Subcutaneous abdominal adipose tissue (tissue), 5 donors: Measurements from ENCODE around the gene RECK.
"Not testable (repeated sequence)": the region's sequence is repeated elsewhere in the genome, so short reads cannot be mapped to it uniquely, and the experiment has no call there.

ENCODE experiments used
- H3K27ac ChIP-seq: one replicate; pipeline ENCODE4 v1.7.0; 2013; ENCODE audit warnings: low read depth, mild to moderate bottlenecking, inconsistent platforms, low read length, moderate library complexity
- H3K27me3 ChIP-seq, 5 donors: one replicate each; pipeline ENCODE4 v1.7.0; 2013; ENCODE audit warnings: low read length in 5 of 5, inconsistent platforms in 1 of 5; ENCODE audit not compliant: control insufficient read depth in 5 of 5, insufficient read depth in 4 of 5
- H3K36me3 ChIP-seq, 5 donors: one replicate each; pipeline ENCODE4 v1.7.0; 2013; ENCODE audit warnings: low read length in 5 of 5; ENCODE audit not compliant: control insufficient read depth in 5 of 5, insufficient read depth in 5 of 5
- H3K4me1 ChIP-seq, 5 donors: one replicate each; pipeline ENCODE4 v1.7.0; 2013; ENCODE audit warnings: low read length in 5 of 5, mild to moderate bottlenecking in 3 of 5, moderate library complexity in 1 of 5; ENCODE audit not compliant: control insufficient read depth in 5 of 5, insufficient read depth in 5 of 5
- H3K4me3 ChIP-seq, 5 donors: one replicate each; pipeline ENCODE4 v1.7.0; 2013; ENCODE audit warnings: low read length in 5 of 5, low read depth in 1 of 5
- H3K9ac ChIP-seq, 5 donors: one replicate each; pipeline ENCODE4 v1.7.0; 2013; ENCODE audit warnings: low read length in 5 of 5, mild to moderate bottlenecking in 4 of 5, moderate library complexity in 3 of 5
- H3K9me3 ChIP-seq, 5 donors: one replicate each; pipeline ENCODE4 v1.7.0; 2013; ENCODE audit warnings: low read length in 5 of 5; ENCODE audit not compliant: control insufficient read depth in 5 of 5
- donor health status: healthy.
- donor health status: healthy.
- donor health status: healthy.
- donor health status: healthy.
- donor health status: healthy.

The RECK gene

DNA sequence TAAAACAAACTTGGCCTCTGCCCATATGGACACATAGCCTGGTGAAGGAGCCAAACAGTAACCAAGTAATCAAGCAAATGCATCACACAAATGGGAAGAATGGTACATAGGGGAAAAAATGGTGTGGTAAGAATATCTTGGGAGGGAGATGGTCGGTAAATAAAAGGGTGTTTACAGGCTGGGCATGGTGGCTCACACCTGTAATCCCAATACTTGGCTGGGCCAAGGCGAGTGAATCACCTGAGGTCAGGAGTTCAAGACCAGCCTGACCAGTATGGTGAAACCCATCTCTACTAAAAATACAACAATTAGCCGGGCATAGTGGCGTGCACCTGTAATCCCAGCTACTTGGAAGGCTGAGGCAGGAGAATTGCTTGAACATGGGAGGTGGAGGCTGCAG lies 122.8 kb downstream of the RECK start:
- H3K4me3 ChIP-seq, H3K27ac ChIP-seq, H3K9me3 ChIP-seq, H3K27me3 ChIP-seq, H3K9ac ChIP-seq: not testable (repeated sequence)
- H3K36me3 ChIP-seq: peaks cover 0 to 15% (median 5%) of the 10 kb centered on the region in 5 donors
- peaks cover 0 to 47% (median 39%) of the 10 kb centered on the region in 5 donors for H3K4me1 ChIP-seq

DNA sequence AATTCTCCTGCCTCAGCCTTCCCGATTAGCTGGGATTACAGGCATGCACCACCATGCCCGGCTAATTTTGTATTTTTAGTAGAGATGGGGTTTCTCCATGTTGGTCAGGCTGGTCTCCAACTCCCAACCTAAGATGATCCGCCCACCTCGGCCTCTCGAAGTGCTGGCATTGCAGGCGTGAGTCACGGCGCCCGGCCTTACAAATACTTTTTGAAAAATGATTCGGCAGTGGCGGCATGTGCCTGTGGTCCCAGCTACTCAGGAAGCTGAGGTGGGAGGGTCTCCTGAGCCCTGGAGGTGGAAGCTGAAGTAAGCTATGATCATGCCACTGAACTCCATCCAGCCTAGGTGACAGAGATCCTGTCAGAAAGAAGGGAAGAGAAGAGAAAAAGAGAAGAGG lies 123.4 kb downstream of the RECK start:
- H3K27ac ChIP-seq, H3K27me3 ChIP-seq, H3K9ac ChIP-seq, H3K9me3 ChIP-seq, H3K4me3 ChIP-seq: not testable (repeated sequence)
- Histone ChIP-seq H3K36me3 (peaks cover 0 to 15% (median 5%) of the 10 kb centered on the region in 5 donors), H3K4me1 (peaks cover 0 to 43% (median 33%) of the 10 kb centered on the region in 5 donors)

DNA sequence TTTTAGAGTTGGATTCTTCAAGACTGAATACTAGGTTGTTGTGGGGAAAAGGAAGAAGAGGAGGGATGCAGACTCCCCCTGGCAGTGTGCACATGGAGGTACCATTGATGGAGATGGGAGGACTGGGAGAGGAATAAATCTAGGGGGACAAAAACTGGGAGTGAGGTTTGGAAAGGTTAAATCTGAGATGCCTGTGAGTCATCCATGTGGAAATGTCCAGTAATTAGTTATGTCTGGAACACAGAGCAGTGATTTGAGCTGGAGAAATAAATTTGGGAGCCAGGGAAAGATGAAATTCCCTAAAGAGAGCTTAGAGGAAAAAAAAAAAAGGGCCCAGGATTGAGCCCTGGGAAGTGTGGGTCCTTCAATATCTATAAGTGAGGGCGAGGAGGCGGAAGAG lies 124.5 kb downstream of the RECK start:
- Histone ChIP-seq H3K9ac (no peak overlapping the region), H3K4me1 (peaks cover 0 to 45% (median 31%) of the 10 kb centered on the region in 5 donors), H3K4me3 (no peak overlapping the region), H3K36me3 (peaks cover 0 to 15% (median 5%) of the 10 kb centered on the region in 5 donors), H3K27ac (peak overlapping the region; percentile 16), H3K27me3 (no peaks in the 10 kb centered on the region), H3K9me3 (no peaks in the 10 kb centered on the region)

DNA sequence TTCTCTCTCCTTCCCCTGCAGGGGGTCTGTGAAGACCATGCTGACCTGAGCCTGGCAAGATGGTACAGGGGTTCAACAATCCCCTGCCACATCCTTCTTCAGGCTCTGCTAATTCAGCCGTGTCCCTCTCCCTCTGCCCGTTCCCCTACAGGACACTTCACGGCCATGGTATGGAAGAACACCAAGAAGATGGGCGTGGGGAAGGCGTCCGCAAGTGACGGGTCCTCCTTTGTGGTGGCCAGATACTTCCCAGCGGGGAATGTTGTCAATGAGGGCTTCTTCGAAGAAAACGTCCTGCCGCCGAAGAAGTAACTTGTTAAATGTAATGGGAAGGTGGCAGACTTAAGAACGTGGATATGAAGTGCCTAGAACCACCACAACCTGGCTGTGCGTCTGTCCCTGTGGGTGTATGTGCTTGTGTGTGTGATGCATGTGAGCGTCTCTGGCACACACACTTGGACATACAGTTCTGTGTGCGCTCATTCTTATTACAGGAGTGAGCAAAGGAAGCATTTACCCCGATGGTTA lies 125.6 kb downstream of the RECK start:
- H3K9me3 ChIP-seq: no peaks in the 10 kb centered on the region
- no peak overlapping the region for H3K4me3 ChIP-seq
- peaks cover 0 to 10% (median 2%) of the 10 kb centered on the region in 5 donors for H3K36me3 ChIP-seq
- peaks cover 0 to 52% (median 34%) of the 10 kb centered on the region in 5 donors for H3K4me1 ChIP-seq
- H3K27ac ChIP-seq: no peak overlapping the region
- H3K9ac ChIP-seq: no peak overlapping the region
- H3K27me3 ChIP-seq: no peaks in the 10 kb centered on the region

DNA sequence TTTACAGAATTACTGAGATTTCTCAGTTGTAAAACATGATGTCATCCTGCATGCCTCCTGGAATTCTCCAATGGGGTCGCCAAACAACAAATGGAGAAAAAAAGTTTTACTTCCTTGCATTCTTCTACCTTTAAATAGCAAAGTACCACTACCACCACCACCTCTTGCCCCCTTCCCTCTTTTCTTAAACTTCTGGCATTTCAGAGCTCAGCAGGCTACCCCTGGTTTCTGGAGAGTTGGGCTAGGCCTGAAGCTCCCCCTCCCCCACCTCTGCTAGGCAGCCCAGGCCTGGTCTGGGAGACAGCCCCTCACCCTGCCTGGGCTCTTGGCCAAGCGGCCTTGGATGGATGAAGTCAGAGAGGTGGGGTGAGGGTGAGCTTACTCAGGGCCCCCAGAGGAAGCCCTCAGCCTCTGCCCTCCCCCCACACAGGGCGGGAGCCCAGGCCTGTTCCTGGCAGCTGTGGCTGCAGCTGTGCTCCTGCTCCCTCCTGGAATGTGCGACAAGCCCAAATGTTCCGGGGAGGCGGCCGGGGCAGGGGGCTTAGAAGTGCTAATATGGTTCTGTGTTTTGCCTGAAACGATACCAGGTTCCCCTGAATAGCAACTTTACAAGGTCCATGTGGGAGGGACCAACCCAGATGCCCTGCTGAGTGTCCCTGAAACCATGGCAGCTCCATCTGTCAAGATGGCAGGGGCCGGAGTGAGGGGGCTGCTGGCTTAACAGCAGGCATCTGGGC lies 126.5 kb downstream of the RECK start:
- Histone ChIP-seq H3K36me3 (peaks cover 0 to 10% (median 2%) of the 10 kb centered on the region in 5 donors), H3K9me3 (no peaks in the 10 kb centered on the region), H3K4me1 (peaks cover 0 to 47% (median 30%) of the 10 kb centered on the region in 5 donors), H3K27ac (peak overlapping the region; percentile 69), H3K27me3 (no peaks in the 10 kb centered on the region), H3K4me3 (no peak overlapping the region), H3K9ac (peak overlapping the region in 3 of 5 donors; percentile 6 to 35 (median 8))

DNA sequence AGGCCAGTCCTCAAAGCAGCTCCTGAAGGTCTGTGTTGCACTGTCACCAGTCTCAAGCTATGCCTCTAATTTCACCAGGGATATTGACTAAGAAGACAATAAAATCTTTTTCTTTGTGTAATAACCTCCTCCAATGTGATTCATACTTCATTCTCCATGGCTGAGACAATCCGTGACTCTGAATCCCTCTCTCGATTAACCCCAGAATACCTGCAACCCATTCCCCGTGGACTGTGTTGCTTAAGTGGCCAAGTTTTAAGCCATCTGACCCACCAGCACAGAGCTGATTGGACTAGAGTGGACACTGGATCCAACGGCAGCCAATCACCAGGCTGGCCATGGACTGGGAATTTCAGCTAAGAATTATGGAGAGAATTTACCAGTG lies 127.1 kb downstream of the RECK start:
- Histone ChIP-seq H3K4me3 (no peak overlapping the region), H3K4me1 (peaks cover 0 to 42% (median 28%) of the 10 kb centered on the region in 5 donors), H3K36me3 (peaks cover 0 to 10% (median 2%) of the 10 kb centered on the region in 5 donors), H3K9me3 (no peaks in the 10 kb centered on the region), H3K27me3 (no peaks in the 10 kb centered on the region), H3K9ac (peak overlapping the region in 2 of 5 donors; percentile 8 to 35), H3K27ac (peak overlapping the region; percentile 69)

DNA sequence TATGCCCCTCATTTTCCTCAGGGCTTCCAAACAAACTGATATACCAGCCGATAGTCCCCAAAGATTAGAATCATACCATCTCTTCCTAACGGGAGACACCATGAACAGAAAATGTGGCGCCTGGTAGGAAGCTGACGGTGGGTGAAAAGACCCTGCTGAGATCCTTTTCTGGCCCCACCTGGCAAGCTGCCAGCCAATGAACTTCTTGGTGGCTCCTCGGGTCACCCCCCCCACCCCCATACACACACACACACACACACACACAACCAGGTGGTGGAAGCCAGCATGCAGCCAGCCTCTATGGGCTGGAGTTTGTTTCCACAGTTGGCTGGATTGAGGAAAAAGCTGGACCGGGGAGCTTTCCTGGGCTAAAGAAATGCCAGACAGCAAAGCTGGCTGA lies 127.7 kb downstream of the RECK start:
- Histone ChIP-seq H3K4me3 (no peak overlapping the region), H3K4me1 (peaks cover 0 to 36% (median 22%) of the 10 kb centered on the region in 5 donors), H3K9me3 (no peaks in the 10 kb centered on the region), H3K9ac (no peak overlapping the region), H3K27me3 (no peaks in the 10 kb centered on the region), H3K36me3 (peaks cover 0 to 10% (median 2%) of the 10 kb centered on the region in 5 donors), H3K27ac (peak overlapping the region; percentile 69)

DNA sequence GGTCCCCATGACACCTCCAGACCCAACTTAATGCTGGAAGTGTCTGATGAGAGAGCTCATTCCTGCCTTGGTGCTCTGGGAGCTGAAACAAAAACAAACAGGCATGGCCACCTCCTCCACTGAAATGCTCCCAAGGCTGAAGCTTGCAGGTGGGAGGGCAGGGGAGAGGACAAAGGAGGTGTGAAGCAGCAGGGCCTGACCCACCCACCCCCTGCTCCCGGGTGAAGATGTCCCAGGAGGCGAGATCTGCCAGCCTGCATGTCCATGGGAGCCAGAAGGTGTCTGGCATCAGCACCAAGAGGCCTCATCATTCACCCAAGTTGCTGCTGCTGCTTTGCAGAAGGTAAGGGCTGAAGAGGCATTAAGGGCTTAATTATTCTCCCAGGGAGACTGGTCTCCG lies 128.3 kb downstream of the RECK start:
- Histone ChIP-seq H3K27ac (peak overlapping the region; percentile 69), H3K36me3 (peaks cover 0 to 10% (median 2%) of the 10 kb centered on the region in 5 donors), H3K27me3 (no peaks in the 10 kb centered on the region), H3K4me3 (no peak overlapping the region), H3K9me3 (no peaks in the 10 kb centered on the region), H3K9ac (no peak overlapping the region), H3K4me1 (peaks cover 0 to 34% (median 20%) of the 10 kb centered on the region in 5 donors)

DNA sequence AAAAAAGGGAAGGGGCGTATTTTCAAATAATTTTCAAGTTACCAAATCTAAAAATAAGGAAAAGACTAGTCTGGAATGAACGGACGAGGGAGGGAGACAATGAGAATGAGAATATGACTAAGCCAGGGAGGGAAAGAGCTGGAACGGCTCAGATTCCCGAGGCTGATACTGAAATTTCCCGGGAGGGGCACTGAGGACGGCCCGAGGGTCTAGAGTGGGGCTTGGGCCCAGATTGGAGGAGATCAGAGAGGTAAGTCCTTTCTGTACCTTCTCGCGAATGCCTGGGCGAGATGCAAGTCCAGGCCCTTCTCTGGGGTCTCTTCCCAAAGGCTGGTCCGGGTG lies 129.1 kb downstream of the RECK start:
- no peaks in the 10 kb centered on the region for H3K27me3 ChIP-seq
- H3K4me1 ChIP-seq: peaks cover 0 to 34% (median 19%) of the 10 kb centered on the region in 5 donors
- peak overlapping the region in 1 of 5 donors; percentile 59 for H3K9ac ChIP-seq
- H3K36me3 ChIP-seq: peaks cover 0 to 4% (median 2%) of the 10 kb centered on the region in 5 donors
- H3K27ac ChIP-seq: peak overlapping the region; percentile 37
- H3K9me3 ChIP-seq: no peaks in the 10 kb centered on the region
- H3K4me3 ChIP-seq: peak overlapping the region; percentile 57 to 67 (median 64)

DNA sequence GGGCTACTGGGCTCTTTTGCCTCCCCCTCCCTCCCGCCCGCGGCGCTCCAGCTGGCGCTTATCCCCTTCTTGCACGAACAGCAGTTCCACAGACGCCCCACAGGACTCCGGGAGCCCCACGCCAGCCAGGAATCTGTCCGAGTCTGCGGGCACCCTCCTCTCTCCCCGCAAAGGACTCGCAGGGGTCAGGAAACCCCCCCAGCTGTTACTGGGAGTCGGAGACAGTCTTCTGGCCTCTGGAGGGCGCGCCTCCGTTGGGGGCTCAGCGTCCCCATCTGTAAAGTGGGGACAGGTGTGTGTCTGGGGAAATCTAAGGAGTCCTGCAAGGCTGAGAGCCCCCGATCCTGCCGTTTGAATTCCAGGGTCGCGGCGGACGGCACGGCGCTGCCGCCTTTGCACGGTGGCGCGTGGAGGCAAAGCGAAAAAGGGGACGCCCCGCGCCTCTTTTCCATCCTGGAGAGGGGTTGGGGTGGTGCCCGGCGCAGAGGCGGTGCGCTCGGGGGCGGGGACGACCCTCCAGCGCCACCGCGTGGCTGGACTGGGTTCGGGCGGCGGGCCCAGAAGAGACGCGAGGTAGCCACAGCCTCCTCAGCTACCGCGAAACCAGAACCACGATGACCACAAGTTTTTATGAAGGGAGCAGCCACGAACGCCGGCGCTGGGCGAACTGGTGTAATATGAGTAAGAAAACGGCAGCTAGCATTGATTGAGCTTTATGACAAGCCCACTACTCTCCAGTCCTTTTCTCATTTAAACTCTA lies 129.6 kb downstream of the RECK start:
- H3K4me1 ChIP-seq: peaks cover 0 to 34% (median 17%) of the 10 kb centered on the region in 5 donors
- H3K36me3 ChIP-seq: peaks cover 0 to 4% (median 2%) of the 10 kb centered on the region in 5 donors
- peak overlapping the region; percentile 37 for H3K27ac ChIP-seq
- H3K27me3 ChIP-seq: no peaks in the 10 kb centered on the region
- no peaks in the 10 kb centered on the region for H3K9me3 ChIP-seq
- H3K9ac ChIP-seq: peak overlapping the region in 4 of 5 donors; percentile 20 to 64 (median 43)
- peak overlapping the region; percentile 57 to 67 (median 64) for H3K4me3 ChIP-seq
